Endodermal cell (in vitro differentiated cells): Measurements from ENCODE around the gene CDKN1A. TPM values are rescaled to one million over a fixed set of nuclear protein-coding genes. Genes with fewer than 3 reads are reported as not detected.

Source experiments
- DNase-seq: peaks from one replicate; pipeline ENCODE4 v3.0.0-alpha.2; 2017
- H3K27ac ChIP-seq: 2 replicates; pipeline ENCODE4 v1.5.1; 2013; ENCODE audit warnings: mild to moderate bottlenecking, low read depth, low read length, moderate library complexity
- H3K27me3 ChIP-seq: 2 replicates; pipeline ENCODE4 v1.6.1; 2013; ENCODE audit warnings: mild to moderate bottlenecking, low read length, moderate library complexity; ENCODE audit not compliant: insufficient read depth, control insufficient read depth, poor library complexity, severe bottlenecking
- H3K36me3 ChIP-seq: 2 replicates; pipeline ENCODE4 v1.7.0; 2013; ENCODE audit warnings: mild to moderate bottlenecking, low read length, moderate library complexity; ENCODE audit not compliant: control insufficient read depth, insufficient read depth
- H3K4me1 ChIP-seq: one replicate; pipeline ENCODE4 v1.7.0; 2013; ENCODE audit warnings: low read length; ENCODE audit not compliant: control insufficient read depth, insufficient read depth
- H3K4me3 ChIP-seq: 2 replicates; pipeline ENCODE4 v1.5.1; 2013; ENCODE audit warnings: mild to moderate bottlenecking, low read length, moderate library complexity
- H3K9ac ChIP-seq: 2 replicates; pipeline ENCODE4 v1.6.1; 2013; ENCODE audit warnings: mild to moderate bottlenecking, low read length, moderate library complexity; ENCODE audit not compliant: poor library complexity, severe bottlenecking; ENCODE audit errors: extremely low read depth
- H3K9me3 ChIP-seq: 2 replicates; pipeline ENCODE4 v1.6.1; 2013; ENCODE audit warnings: mild to moderate bottlenecking, low read length, moderate library complexity; ENCODE audit not compliant: control insufficient read depth
- H3K27ac Mint-ChIP-seq: 2 replicates; pipeline ENCODE4 v1.8.0; 2020; ENCODE audit warnings: mixed read lengths
- H3K27me3 Mint-ChIP-seq: 2 replicates; pipeline ENCODE4 v1.8.0; 2021; ENCODE audit warnings: mild to moderate bottlenecking, mixed read lengths; ENCODE audit not compliant: insufficient read depth
- H3K36me3 Mint-ChIP-seq: 2 replicates; pipeline ENCODE4 v1.8.0; 2020; ENCODE audit warnings: low read depth, mixed read lengths
- H3K4me1 Mint-ChIP-seq: 2 replicates; pipeline ENCODE4 v1.8.0; 2020; ENCODE audit warnings: mixed read lengths
- H3K4me3 Mint-ChIP-seq: 2 replicates; pipeline ENCODE4 v1.8.0; 2020; ENCODE audit warnings: mild to moderate bottlenecking, moderate library complexity, mixed read lengths
- H3K9me3 Mint-ChIP-seq: 2 replicates; pipeline ENCODE4 v1.8.0; 2020; ENCODE audit warnings: mild to moderate bottlenecking, mixed read lengths
- WGBS, 2 experiments: methylation state at CpG; one replicate each; pipeline versions ENCODE4 v1.1.5 to v1.1.7; 2013; ENCODE audit warnings: missing lambda C conversion rate in 2 of 2, mixed read lengths in 1 of 2; ENCODE audit not compliant: insufficient coverage in 1 of 2, insufficient read length in 1 of 2; 5-methylcytosine and 5-hydroxymethylcytosine counted together
- total RNA-seq, 2 donors: library from RNA; stranded (reverse); fragmentation: NEBNext Ultra II Directional in 1 of 2; extraction: Animal tissue kit (Norgen Biotek cat#: 25700) in 1 of 2; gene quantifications; 2 replicates in 1 of 2; 3 replicates in 1 of 2; pipeline ENCODE4 v1.2.1, GENCODE V29; 2021
- TF ChIP-seq, protein P1 (sequence below): fragments of 200-600 bp; sonication (generic); conservative IDR thresholded peaks from 2 replicates; pipeline ENCODE4 v1.5.0; 2021; ENCODE audit warnings: antibody characterized with exemption, mild to moderate bottlenecking

The CDKN1A gene
- total RNA-seq, 2 donors from 2014 or later: 1.9 to 3.7 TPM

DNA sequence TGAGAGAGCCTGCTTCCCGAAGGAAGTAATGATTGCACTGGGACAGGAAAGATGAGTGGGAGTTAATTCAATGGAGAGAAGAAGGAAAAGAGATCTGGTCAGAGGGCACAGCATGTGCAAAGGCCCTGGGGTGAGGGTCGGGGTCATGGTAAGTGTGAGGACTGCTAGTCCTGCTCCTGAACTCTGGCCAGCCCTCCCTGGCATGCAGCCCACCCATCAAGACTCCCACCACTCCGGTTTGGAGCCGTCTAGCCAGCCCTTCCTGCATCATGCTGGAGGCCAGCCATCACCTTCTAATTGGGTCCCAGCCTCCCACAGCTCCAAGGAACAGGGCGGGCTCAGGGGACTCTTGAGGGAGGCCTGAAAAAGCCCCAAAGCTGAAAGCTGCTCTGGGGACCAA, 42.2 kb upstream of the CDKN1A start:
- Mint-ChIP-seq H3K27ac (no peak overlapping the region), H3K4me1 (no peaks in the 10 kb centered on the region), H3K36me3 (no peaks in the 10 kb centered on the region), H3K4me3 (no peak overlapping the region), H3K27me3 (peaks cover 2% of the 10 kb centered on the region), H3K9me3 (no peaks in the 10 kb centered on the region)
- Histone ChIP-seq H3K4me3 (no peak overlapping the region), H3K9me3 (no peaks in the 10 kb centered on the region), H3K9ac (no peak overlapping the region), H3K4me1 (no peaks in the 10 kb centered on the region), H3K27ac (no peak overlapping the region), H3K27me3 (no peaks in the 10 kb centered on the region), H3K36me3 (no peaks in the 10 kb centered on the region)
- TF ChIP-seq, protein P1, sequence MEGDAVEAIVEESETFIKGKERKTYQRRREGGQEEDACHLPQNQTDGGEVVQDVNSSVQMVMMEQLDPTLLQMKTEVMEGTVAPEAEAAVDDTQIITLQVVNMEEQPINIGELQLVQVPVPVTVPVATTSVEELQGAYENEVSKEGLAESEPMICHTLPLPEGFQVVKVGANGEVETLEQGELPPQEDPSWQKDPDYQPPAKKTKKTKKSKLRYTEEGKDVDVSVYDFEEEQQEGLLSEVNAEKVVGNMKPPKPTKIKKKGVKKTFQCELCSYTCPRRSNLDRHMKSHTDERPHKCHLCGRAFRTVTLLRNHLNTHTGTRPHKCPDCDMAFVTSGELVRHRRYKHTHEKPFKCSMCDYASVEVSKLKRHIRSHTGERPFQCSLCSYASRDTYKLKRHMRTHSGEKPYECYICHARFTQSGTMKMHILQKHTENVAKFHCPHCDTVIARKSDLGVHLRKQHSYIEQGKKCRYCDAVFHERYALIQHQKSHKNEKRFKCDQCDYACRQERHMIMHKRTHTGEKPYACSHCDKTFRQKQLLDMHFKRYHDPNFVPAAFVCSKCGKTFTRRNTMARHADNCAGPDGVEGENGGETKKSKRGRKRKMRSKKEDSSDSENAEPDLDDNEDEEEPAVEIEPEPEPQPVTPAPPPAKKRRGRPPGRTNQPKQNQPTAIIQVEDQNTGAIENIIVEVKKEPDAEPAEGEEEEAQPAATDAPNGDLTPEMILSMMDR: no peak
- 81 to 100% methylated on average over 2 to 5 of the region's 5 CpGs for WGBS, 2 experiments
- DNase-seq: no peak

DNA sequence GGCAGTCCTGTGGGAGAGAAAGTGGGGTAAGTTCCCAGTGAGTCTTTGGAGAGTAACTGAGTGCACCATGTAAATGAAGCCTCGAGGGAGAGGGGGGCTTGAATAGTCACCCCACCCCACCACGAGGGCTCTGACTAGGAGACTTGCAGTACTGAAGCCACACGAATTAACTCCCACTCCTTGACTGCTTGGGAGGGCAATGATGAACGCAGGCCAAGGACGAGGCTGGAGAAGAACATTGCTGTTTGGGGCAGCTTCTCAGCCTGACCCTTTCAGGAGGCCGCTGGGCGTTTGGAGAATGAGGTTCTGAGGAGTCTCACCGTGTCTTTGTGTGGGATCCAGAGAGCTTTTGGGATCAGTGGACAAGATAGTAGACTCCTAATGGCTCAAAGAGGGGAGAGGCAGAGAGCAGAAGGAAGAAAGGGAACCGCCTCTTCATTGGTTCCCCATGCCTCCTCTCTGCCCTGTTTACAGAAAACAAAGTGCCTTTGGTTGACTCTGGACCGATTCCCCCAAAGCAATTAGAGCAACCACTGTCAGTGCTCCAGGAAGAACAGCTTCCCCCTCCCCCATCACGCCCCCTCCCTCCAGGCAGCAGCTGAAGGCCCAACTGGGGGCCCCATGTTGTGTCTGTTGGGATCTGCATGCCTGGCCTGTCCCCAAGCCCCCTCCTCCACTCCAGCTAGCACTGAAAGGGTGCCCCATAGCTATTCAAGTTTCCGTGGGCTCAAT, 41.7 kb upstream of the CDKN1A start:
- no peak overlapping the region for H3K27ac ChIP-seq
- no peaks in the 10 kb centered on the region for H3K36me3 ChIP-seq
- no peak overlapping the region for H3K4me3 Mint-ChIP-seq
- TF ChIP-seq, protein P1: no peak
- H3K36me3 Mint-ChIP-seq: no peaks in the 10 kb centered on the region
- H3K4me1 Mint-ChIP-seq: no peaks in the 10 kb centered on the region
- no peaks in the 10 kb centered on the region for H3K27me3 Mint-ChIP-seq
- DNase-seq: no peak
- H3K9ac ChIP-seq: no peak overlapping the region
- H3K4me1 ChIP-seq: no peaks in the 10 kb centered on the region
- H3K9me3 Mint-ChIP-seq: no peaks in the 10 kb centered on the region
- H3K27ac Mint-ChIP-seq: no peak overlapping the region
- H3K27me3 ChIP-seq: no peaks in the 10 kb centered on the region
- no peaks in the 10 kb centered on the region for H3K9me3 ChIP-seq
- WGBS, 2 experiments: 89 to 97% methylated on average over 8 to 12 of the region's 12 CpGs
- H3K4me3 ChIP-seq: no peak overlapping the region

DNA sequence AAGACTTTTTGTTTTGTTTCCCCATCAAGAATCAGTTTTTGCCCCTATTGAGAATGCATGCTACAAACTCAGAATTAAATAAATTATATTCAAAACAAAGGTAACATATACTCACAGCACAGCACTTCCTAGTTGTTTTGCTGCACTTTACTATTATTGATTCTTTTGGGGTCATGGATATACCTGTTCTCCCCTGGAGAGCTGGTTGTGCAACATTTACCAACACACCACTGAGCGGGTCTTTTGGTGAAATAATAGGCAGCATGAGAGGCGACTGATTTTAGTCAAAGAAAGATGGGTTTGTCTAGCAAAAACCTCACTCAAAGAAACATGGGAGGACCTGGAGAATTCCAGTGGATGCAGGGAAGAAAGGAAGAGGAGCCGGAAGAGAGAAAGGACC, 39.9 kb upstream of the CDKN1A start:
- WGBS, 2 experiments: 92 to 100% methylated on average over 3 of the region's 3 CpGs
- no peaks in the 10 kb centered on the region for H3K9me3 Mint-ChIP-seq
- Histone ChIP-seq H3K27ac (no peak overlapping the region), H3K4me1 (no peaks in the 10 kb centered on the region), H3K36me3 (no peaks in the 10 kb centered on the region), H3K27me3 (no peaks in the 10 kb centered on the region), H3K9ac (no peak overlapping the region), H3K9me3 (no peaks in the 10 kb centered on the region), H3K4me3 (no peak overlapping the region)
- TF ChIP-seq, protein P1: no peak
- DNase-seq: no peak
- H3K4me3 Mint-ChIP-seq: no peak overlapping the region
- H3K27me3 Mint-ChIP-seq: peaks cover under 1% of the 10 kb centered on the region
- H3K36me3 Mint-ChIP-seq: no peaks in the 10 kb centered on the region
- no peak overlapping the region for H3K27ac Mint-ChIP-seq
- peaks cover 3% of the 10 kb centered on the region for H3K4me1 Mint-ChIP-seq
